ENCODE measurements around the gene APIP. TPM values are rescaled to one million over a fixed set of nuclear protein-coding genes. Genes with fewer than 3 reads are reported as not detected.
"Not testable (repeated sequence)": the region's sequence is repeated elsewhere in the genome, so short reads cannot be mapped to it uniquely, and the experiment has no call there.

Gene APIP
- polyA plus RNA-seq, 1 donor: 22.2 TPM

GRCh38 chr11:34924714-34925113 lies 8.5 kb upstream of the APIP start:
- no peak for DNase-seq

GRCh38 chr11:34921156-34921555 lies 5.0 kb upstream of the APIP start:
- DNase-seq: no peak

- peak; percentile 15 for DNase-seq
Measured at GRCh38 chr11:34916843-34917770, 928 bp upstream of the APIP start.

- DNase-seq: no peak
Measured at GRCh38 chr11:34915136-34916014, 804 bp downstream of the APIP start.

- DNase-seq: not testable (repeated sequence)
Measured at GRCh38 chr11:34913556-34913955, 2.6 kb downstream of the APIP start.

- DNase-seq: no peak
Measured at GRCh38 chr11:34911676-34912075, 4.5 kb downstream of the APIP start.

GRCh38 chr11:34910817-34911216 lies 5.4 kb downstream of the APIP start:
- no peak for DNase-seq

- DNase-seq: no peak
Measured at GRCh38 chr11:34909955-34910354, 6.2 kb downstream of the APIP start.

GRCh38 chr11:34909415-34909814 lies 6.8 kb downstream of the APIP start:
- DNase-seq: no peak

- DNase-seq: no peak
Measured at GRCh38 chr11:34907934-34908593, 8.1 kb downstream of the APIP start.

- DNase-seq: no peak
Measured at GRCh38 chr11:34905666-34906065, 10.5 kb downstream of the APIP start.

GRCh38 chr11:34904421-34904955 lies 11.7 kb downstream of the APIP start:
- no peak for DNase-seq

- no peak for DNase-seq
Measured at GRCh38 chr11:34899633-34900016, 16.6 kb downstream of the APIP start.

- DNase-seq: no peak
Measured at GRCh38 chr11:34898474-34898873, 17.7 kb downstream of the APIP start.

- DNase-seq: no peak
Measured at GRCh38 chr11:34897171-34897870, 18.9 kb downstream of the APIP start.

GRCh38 chr11:34896191-34896590 lies 20.0 kb downstream of the APIP start:
- DNase-seq: not testable (repeated sequence)

GRCh38 chr11:34893416-34893815 lies 22.8 kb downstream of the APIP start:
- no peak for DNase-seq

- DNase-seq: no peak
Measured at GRCh38 chr11:34891611-34892010, 24.6 kb downstream of the APIP start.

- DNase-seq: no peak
Measured at GRCh38 chr11:34890812-34891211, 25.4 kb downstream of the APIP start.

GRCh38 chr11:34890089-34890488 lies 26.1 kb downstream of the APIP start:
- no peak for DNase-seq

GRCh38 chr11:34887260-34887659 lies 28.9 kb downstream of the APIP start:
- no peak for DNase-seq

- no peak for DNase-seq
Measured at GRCh38 chr11:34886609-34887008, 29.6 kb downstream of the APIP start.

Data from hindlimb muscle (tissue), 1 donor.